GM18870 (cell line): ENCODE results near the gene UNC13B.

Experiments used
- ATAC-seq: cut with Tn5 transposase; IDR thresholded peaks from one replicate; pipeline ENCODE4 v1.9.1; 2021; ENCODE audit warnings: moderate library complexity; ENCODE audit not compliant: unreplicated experiment

UNC13B gene

DNA sequence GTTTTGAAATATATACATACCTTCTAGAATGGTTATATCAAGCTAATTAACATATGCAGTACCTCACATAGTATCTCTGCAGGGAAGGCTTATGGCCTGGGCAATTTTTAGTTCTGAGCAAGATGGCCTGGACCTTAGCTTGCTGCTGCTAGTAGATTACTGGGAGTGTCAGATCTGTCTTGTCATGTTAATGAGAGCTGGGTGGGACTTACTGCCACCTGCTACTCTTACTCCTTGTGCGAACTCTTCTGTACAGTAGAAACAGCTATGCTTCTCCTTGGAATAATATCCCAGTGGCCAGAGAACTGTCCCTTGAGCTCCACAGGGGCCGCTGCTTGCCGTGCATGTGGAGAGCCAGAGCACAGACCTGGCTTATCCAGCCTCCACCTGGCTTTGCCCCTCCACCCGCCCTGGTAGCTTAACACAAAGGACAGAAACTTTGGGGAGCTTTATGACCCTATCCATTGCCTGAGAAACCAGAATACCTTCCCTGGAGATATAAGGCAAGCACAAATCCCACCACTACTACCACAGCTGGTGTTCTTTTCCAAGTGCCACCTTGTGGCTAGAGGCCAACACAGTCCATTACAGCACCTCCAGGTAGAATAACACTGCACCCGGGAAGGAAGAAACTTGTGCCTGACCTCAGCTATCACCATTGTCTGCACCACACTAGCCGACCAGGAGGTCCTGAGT, 253.7 kb downstream of the UNC13B start:
- ATAC-seq = no peak

DNA sequence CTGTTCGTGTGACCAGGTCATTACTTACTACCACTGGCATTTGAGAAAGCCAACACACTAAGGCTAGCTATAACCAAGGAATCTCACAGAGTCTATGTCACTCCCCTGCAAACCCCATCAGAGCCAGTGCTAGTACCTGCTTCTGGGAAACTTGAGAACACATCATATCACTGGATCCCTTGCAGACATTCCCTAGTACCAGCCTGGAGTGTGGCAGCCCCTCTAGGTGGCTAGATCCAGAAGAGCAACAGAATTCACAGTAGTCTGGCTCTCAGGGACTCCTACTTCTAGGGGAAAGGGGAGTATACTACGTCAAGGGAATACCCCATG, 254.3 kb downstream of the UNC13B start:
- ATAC-seq = no peak

DNA sequence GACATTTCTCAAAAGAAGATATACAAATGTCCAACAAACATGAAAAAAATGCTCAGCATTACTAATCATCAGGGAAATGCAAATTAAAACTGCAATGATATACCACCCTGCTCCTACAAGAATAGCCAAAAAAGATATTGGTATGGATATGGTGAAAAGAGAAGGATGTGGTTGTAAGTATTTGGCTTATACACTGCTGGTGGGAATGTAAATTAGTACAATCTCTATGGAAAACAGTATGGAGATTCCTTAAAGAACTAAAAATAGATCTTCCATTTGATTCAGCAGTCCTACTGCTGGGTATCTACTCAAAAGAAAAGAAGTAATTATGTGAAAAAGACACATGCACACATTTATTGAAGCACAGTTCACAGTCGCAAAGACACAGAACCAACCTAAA, 260.5 kb downstream of the UNC13B start:
- no peak for ATAC-seq

DNA sequence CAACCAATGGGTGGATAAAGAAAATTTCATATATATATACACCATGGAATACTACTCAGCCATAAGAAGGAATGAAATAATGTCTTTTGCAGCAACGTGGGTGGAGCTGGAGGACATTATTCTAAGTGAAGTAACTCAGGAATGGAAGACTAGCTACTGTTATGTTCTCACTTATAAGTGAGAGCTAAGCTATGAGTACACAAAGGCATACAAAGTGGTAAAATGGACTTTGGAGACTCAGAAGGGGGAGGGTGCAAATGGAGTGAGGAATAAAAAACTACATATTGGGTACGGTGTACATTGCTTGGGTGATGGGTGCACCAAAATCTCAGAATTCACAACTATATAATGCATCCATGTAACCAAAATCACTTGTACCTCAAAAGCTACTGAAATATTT, 260.9 kb downstream of the UNC13B start:
- no peak for ATAC-seq

DNA sequence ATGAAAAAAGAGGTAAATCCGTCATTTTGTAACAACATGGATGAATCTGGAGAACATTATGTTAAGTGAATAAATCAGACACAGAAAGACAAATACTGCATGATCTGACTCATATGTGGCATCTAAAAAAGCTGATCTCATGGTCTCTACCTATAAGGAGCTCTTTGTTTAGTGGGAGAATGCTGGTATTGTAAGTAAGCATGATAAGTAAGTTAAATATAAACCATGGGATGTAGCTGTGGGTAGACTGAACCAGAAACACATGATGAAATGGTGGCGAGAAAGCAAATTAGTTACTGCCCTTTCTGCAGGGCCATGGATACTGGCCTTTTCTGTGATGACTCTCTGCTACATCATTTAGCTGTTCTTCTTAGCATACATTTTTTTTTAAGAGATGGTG, 261.7 kb downstream of the UNC13B start:
- ATAC-seq = no peak

DNA sequence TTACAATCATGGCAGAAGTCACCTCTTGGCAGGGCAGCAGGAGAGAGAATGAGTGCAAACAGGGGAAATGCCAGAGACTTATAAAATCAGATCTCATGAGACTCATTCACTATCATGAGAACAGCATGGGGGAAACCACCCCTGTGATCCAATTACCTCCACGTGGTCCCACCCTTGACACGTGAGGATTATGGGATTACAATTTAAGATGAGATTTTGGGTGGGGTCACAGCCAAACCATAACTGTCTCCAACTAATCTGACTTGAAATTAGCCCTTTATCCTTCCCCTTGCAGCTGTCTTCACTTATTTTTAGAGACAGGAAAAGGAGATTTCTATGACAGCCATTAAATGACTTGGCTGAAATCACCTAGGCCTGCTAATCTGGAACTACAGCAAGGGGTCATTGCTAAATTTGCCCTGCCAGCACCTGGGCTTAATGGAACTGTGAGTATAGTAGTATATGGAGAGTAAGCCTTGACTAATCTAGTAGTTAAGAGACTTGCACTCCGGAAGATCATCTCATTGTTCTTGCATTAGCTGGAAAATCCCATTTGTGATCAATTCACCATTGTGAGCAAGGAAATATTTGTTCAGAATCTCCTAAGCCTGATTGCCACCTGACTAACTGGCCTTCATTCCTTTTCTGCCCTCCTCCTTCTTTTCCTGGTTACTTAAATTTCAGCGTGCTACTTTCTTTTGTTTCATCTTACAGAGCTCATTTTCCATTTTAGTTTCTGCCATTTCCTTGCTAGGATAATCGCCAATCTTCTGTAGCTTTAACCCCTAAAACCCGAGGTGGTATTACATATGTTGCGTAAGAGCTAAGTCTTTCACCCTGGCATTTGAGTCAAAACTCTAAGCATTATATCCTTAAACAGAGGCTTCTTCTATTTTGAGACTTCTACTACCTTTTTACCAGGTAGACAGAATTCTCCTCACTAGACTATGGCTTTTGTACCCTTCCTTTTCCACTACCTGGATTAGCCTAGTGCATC, 262.8 kb downstream of the UNC13B start:
- ATAC-seq = no peak

DNA sequence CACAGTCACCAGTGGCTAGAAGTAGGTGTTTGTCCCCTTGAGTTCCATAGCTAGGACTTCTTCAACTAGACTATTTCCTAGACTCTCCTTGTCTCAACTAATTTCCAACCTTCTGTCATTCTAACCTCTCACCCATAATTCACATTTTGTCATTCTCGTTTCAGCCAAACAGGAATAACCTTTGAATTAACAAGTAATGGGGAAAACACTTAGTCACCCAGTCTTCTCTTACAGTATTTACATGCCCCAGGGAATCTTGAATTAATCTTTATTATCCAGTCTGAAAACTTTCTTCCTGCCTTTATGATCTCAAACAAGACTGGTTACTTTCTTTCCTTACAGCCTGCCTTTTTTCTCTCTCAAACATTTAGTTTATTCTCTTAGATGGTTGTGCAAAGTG, 264.8 kb downstream of the UNC13B start:
- no peak for ATAC-seq

DNA sequence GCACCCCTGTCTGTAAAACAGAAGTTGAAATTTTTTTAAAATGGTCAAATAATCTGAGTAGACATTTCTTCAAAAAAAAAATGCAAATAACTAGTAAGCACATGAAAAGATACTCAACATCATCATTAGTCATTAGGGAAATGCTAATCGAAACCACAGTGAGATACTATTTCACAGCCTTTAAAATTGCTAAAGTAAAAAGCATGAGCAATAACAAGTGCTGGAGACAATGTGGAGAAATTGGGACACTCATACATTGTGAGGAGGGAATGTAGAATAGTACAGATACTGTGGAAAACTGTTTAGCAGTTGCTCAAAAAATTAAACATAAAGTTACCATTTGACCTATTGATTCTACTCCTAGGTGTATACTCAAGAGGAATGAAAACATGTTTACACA, 269.7 kb downstream of the UNC13B start:
- no peak for ATAC-seq

DNA sequence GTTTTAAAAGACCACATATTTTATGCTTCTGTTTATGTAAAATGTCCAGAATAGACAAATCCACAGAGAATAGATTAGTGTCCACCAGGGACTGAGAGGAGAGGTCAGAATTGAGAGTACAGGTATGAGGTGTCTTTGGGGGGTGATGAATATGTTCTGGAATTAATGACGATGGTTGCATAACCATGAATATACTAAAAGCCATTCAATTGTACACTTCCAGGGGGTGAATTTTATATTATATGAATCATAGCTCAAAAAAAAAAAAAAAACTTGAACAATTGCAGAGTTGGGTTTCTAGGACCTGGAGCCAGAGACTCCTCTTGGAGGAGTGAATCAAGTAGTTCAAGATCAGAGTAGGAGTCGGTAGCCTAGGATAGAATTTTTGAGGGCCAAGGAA, 270.3 kb downstream of the UNC13B start:
- no peak for ATAC-seq

DNA sequence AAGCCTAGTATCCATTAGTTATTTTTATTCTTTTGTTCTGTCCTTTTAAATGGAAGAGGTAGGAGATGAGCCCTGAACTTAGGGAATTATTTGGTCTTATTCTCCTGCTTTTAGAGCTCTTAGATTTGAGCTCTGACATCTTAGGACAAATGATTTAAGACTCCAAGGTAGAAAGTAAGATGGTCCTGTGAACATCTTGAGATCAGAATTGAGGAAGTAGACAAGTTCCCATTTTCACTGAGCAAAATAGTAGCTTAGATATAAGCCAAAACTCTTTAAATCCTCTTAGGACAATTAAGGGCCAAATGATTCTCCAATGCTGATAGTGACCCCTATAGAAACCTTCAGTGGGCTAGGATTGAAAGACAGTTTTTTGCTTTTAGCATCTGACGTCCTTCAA, 275.1 kb downstream of the UNC13B start:
- ATAC-seq = no peak

DNA sequence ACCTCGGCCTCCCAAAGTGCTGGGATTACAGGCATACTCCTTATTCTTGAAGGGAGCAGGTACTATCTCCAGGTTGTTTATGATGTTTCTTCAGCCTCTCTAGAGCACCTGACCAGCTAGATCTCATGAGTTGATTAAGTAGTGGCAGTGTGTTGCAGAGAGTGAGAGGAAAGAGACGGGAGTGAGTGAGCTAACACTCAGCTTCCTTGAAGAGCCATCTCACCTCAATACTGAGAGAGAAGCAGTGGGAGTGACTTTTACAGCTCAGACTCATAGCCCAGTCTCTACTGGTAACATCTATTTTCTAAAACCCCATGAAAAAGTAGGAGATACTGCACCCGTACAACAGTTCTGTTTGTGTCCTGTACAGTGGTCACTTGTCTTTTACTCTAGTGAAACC, 284.2 kb downstream of the UNC13B start:
- ATAC-seq = no peak

DNA sequence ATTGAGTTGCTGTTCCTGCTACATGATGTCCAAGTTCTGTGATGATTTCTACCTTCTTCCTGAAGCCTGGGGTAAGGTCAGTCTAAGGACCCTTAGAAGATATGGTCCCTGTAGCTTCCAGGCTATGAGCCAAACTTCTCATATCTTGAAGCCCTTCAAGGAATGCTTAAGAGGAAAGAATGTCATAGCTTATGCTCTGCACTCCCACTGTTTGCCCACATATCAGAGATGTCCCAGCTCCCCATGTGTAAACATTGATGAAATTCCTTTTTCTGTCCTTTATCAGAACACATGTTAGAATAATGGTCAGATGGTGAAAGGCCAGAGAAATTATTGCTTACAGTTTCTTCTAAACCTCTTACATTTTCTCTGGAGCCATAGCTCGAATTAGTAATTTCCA, 286.7 kb downstream of the UNC13B start:
- no peak for ATAC-seq

DNA sequence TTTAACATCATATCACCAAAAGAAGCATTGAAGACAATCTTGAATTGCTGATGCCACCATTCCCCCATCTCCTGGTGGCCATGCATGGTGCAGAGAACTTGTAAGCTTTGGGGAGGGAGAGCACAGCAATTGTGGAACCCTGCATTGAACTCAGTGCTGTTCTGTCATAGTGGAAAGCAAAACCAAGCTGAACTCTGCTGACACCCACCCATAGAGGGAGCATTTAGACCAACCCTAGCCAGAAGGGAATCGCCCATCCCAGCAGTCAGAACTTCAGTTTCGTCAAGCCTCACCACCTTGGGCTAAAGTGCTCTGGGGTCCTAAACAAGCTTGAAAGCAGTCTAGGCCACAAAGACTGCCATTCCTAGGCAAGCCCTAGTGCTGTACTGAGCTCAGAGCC, 290.7 kb downstream of the UNC13B start:
- ATAC-seq = no peak

DNA sequence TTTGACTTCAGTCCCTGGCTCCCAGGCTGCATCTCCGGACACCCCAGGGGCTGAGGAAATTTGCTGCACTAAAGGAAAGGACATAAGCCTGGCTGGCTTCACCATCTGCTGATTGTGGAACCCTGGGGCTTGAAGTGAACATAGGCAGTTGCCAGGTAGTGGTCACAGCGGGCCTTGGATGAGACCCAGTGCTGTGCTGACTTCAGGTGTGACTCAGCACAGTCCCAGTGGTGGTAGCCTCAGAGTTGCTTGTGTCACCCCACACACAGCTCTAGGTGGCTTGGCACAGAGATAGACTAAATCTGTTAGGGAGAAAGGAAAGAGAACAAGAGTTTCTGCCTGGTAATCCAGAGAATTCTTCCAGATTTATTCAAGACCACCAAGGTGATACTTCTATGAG, 292.0 kb downstream of the UNC13B start:
- ATAC-seq = no peak
